H1 (cell line): ENCODE data around the gene SEL1L2.

Source experiments
- CTCF ChIP-seq, 3 experiments: IDR thresholded peaks; 1 replicate in 2 of 3; 2 replicates in 1 of 3; pipeline versions ENCODE4 v1.5.1 to v1.6.1; 2011; ENCODE audit warnings: low read length in 3 of 3, mild to moderate bottlenecking in 3 of 3, inconsistent platforms in 2 of 3, low read depth in 1 of 3, moderate library complexity in 1 of 3; ENCODE audit not compliant: insufficient read depth in 1 of 3; ENCODE audit errors: control extremely low read depth in 1 of 3
- EP300 ChIP-seq, 2 experiments: IDR thresholded peaks; 1 replicate in 1 of 2; 2 replicates in 1 of 2; pipeline ENCODE4 v1.6.1; 2011 to 2012; ENCODE audit warnings: low read depth in 2 of 2, low read length in 2 of 2, mild to moderate bottlenecking in 2 of 2, borderline replicate concordance in 1 of 2, inconsistent platforms in 1 of 2, moderate library complexity in 1 of 2
- POLR2A ChIP-seq, 2 experiments: IDR thresholded peaks; 1 replicate in 1 of 2; 2 replicates in 1 of 2; pipeline ENCODE4 v1.6.1; 2011; ENCODE audit warnings: low read depth in 2 of 2, low read length in 2 of 2, mild to moderate bottlenecking in 2 of 2; ENCODE audit errors: control extremely low read depth in 1 of 2
- POLR2AphosphoS5 ChIP-seq: IDR thresholded peaks from 2 replicates; pipeline ENCODE4 v1.6.1; 2011; ENCODE audit warnings: low read depth, low read length
- RNF2 ChIP-seq: fragments of 200-900, 300-1000 bp; sonication (generic); IDR thresholded peaks from 2 replicates; pipeline ENCODE4 v1.7.1; 2016; ENCODE audit warnings: borderline replicate concordance, low read depth, mild to moderate bottlenecking, antibody characterized with exemption, low read length; ENCODE audit not compliant: poor library complexity, severe bottlenecking; ENCODE audit errors: missing control alignments
- ZNF274 ChIP-seq: IDR thresholded peaks from 2 replicates; pipeline ENCODE4 v1.7.0; 2012; ENCODE audit warnings: low read length, borderline replicate concordance; ENCODE audit errors: extremely low read depth

- TF ChIP-seq RNF2 = no peak
- no peak for TF ChIP-seq POLR2AphosphoS5
- TF ChIP-seq POLR2A (IDR thresholded peaks at IDR 0.05; ENCODE audit: control extremely low read depth in 1 of 2, low read depth in 2 of 2, low read length in 2 of 2) = no peak
- no peak for TF ChIP-seq CTCF (IDR thresholded peaks at IDR 0.05; ENCODE audit: control extremely low read depth in 1 of 3, insufficient read depth in 1 of 3, low read depth in 1 of 3, low read length in 3 of 3)
- no peak for TF ChIP-seq ZNF274
- TF ChIP-seq EP300 (IDR thresholded peaks at IDR 0.05; ENCODE audit: borderline replicate concordance in 1 of 2, low read depth in 2 of 2, low read length in 2 of 2) = no peak
Observed at GRCh38 chr20:13865156-13865555, 125.3 kb downstream of the SEL1L2 start.
